Stimulated activated CD8-positive, alpha-beta memory T cell treated with anti-CD3 and anti-CD28 coated beads, Interleukin-12 subunit alpha, Interleukin-12 subunit beta, amount 100 ng/mL, for 24 hours (primary cell): ENCODE measurements around the gene OPRD1.

Experiments
- DNase-seq: peaks from one replicate; pipeline ENCODE4 v3.0.0-alpha.2; 2020; ENCODE audit errors: extremely low read depth

The OPRD1 gene

DNA sequence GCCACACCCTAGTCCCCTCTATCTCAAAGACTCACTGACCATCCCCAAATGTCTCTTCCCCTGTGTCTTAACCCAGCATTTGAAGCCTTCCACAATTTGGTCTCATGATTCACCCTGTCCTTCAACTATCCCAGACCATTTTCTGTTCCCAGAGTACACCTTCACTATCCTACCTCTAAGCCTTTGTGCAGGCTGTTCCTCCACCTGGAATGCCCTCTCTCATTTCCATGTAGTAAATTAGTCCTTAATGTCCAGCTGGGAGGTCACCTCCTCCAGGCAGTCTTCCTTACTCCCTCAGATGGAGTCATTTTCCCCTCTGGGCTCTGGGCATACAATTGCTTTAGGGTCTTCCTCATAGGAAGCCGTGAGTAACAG, 71.3 kb downstream of the OPRD1 start:
- no peak for DNase-seq

- DNase-seq: no peak
These were observed 73.5 kb downstream of the OPRD1 start for GRCh38 chr1:28885472-28885877.

DNA sequence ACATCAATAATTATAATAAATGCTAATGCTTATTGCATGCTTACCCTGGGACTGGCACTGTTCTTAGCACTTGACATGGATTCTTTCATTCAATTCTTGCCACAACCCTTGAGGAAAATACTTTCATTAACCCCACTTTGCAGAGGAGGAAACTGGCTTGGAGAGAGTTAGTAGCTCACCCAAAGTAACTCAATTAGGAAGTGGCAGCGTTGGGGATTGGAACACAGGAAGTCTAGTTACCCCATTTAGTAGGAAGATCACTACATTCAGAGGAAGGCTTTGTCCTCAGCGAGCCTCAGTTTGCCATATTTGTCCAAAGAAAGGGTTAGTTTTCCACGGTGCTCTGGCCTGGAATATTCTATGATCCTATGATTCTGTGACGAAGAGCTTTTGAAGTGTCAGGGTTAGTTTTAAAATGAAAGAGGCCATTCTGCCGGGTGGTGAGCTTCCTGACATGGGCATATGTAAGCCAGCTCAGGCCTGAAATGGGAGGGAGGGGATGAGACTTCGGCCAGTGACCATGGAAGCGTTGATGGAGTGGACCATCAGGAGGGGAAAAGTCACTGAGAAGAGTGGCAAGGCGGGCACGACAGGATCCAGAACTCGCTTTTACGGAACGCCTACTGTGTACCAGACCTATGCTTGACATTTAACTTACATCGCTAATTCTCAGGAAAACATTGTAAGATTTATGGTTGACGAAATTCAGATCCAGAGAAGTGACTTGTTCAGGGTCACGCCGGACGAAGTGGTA, 74.2 kb downstream of the OPRD1 start:
- DNase-seq: no peak

GRCh38 chr1:28886731-28887418, 74.9 kb downstream of the OPRD1 start:
- DNase-seq: peak; percentile 66

DNA sequence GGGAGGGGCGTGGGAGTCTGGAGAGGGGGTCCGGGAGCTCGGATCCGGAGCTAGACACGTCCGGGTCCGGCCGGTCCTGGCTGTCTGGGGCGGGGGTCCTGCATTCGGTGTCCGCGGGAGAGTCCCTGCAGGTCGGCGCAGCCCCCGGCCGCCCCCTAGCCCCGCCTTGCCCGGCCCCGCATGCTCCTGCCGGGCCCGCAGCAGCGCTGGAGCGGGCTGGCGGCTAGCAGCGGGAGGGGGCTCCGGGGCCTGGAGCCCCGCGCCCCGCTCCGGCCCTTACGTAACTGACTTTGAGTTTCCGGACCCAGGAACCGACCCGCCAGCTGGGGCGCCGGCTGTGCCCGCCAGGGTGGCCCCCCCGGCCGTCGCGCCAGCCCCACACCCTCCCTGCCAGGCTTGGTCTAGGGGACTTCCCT, 75.5 kb downstream of the OPRD1 start:
- DNase-seq: no peak

DNA sequence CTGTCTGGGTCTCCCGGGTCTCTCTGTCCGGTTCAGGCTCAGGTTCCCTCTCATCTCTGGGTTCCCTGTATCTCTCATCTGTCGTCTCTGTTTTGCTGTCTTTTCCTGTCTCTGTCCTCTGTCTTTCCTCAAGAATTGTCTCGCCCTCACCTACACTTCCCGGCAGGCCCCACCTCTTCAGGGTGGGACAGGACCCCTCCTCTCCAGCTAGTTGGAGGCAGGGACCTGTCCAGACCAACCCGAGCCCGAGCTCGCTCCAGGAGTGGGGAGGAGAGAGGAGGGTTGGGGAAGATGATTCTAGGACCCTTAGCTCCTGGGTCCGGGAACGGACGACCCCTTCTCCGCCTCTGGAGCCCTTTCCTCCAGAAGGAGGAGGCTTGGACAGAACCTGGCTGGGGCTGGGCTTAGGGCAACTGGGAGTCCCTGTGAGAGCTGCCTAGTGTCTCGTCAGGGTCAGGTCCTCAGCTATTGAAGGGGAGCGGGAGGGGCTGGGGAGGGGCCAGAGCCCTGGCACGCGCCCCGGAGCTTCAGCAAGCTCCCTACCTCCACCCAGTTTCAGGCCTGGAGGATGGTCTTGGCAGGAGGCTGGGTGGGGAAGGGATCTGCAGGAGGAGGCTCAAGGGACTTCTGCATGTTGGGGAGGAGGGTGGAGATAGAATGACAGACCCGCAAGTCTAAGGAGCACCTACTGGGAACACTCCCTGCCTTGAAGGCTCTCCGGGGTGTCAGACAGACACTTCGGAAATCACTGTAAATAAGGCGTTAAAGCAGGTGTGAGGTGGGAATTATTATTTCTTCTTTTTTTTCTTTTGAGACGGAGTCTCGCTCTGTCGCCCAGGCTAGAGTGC, 76.1 kb downstream of the OPRD1 start:
- DNase-seq: no peak

- DNase-seq: no peak
These were observed 76.9 kb downstream of the OPRD1 start for GRCh38 chr1:28888915-28889314.

DNA sequence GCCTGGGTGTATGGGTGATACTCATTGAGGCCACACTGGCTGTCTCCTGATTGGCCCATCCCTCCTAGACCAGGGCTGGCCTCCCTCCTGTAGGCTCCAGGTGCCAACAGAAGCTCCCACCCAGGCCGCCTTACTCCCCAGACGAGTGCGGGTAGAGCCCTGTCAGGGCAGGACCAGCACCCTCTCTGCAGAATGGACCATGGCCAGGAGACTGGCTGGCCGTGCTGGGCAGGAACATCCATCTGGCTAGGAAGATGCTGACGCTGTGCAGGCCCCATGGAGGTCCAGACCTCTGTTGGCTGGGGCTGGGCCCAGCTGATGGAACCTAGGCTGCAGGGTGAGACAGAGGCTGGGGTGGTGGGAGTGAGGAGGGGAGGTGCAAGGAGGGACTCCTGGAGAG, 77.4 kb downstream of the OPRD1 start:
- no peak for DNase-seq

- DNase-seq: no peak
These were observed 78.5 kb downstream of the OPRD1 start for GRCh38 chr1:28890435-28890834.

DNA sequence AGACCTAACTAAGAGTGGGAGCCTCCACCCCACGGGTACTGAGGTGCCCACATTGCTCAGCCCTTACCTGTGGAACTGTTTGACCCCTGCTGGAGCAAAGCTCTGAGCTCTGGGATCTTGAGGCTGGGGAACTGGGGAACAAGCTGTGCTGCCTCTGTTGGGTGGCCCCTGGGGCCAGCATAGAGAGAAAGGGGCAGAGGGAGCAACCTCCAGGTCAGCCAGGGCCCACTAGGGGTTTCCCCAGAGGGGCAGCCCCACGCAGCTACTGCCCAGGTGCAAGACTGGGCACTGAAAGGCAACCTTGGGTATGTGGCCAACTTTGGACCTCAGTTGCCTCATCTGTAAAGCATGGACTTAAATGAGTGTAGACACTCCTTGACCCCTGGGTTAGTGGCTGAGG, 78.9 kb downstream of the OPRD1 start:
- no peak for DNase-seq

DNA sequence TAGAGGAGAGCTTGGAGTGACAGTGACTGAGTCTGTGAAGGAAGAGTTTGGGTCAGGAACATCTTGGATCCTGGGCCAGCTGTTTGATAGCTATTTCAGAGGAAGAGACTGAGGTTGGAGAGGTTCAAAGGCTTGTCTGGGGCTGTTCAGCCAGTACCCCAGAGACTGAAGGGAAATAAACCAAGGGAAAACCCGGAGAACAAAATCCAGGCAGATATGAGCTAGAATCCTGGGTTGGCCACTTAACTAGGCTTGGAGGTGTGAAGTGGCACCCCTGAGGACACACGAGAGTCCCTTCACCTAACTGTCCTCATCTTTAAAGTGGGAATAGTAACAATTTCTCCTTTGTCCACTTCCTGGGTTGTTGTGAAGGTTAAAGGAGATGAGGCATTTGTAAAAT, 79.3 kb downstream of the OPRD1 start:
- DNase-seq: no peak

GRCh38 chr1:28893403-28894102, 81.6 kb downstream of the OPRD1 start:
- no peak for DNase-seq

DNA sequence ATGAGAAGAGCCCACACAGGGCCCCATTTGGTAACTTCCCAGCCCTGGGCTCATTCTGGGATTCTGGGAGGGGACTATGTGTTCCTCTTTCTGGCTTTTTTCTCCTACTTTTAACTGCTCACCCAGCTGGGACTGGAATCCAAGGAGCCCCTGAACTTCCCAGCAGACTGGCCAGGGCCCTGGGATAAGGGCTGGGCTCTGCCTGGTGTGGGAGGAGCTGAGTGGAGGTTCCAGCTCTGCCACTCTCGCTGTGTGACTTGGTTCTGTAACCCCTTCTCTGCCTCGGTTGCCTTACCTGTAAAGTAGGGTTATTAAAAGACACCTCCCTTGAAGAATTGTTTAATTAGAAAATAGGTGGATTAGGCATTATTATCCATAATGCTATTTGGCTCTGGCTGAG, 82.8 kb downstream of the OPRD1 start:
- DNase-seq: no peak

DNA sequence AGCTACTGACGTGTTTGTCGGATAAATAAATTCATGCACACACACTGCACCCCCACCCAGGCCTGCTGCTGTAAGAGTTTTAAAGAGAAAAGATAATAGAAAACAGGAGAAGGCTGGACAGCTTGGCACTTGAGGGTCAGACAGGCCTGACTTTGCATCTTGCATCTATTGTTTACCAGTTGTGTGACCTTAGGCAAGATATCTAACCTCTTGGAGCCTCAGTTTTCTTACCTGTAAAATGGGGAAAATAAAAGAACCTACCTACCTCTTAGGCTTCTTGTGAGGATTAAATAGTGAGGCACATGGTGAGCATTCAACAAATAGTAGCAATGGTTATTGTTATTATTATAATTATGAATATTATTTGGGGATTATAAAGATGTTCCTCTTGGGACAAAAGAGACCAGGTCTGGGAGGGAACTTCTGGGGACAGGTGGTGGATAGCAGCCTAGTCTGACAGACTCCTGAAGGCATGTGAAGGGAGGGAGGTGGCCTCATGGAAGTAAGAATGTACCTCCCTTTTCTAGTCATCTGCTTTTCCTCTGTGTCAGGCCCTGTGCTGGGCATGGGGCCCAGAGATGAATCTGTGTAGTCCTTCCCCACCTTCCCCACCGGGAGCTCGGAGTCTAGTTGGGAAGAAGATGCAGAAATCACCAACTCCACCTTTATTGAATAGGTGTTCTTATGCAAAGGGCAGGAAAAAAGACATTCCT, 84.1 kb downstream of the OPRD1 start:
- no peak for DNase-seq

GRCh38 chr1:28896609-28896986, 84.6 kb downstream of the OPRD1 start:
- DNase-seq: no peak

GRCh38 chr1:28897789-28898188, 85.8 kb downstream of the OPRD1 start:
- no peak for DNase-seq

- no peak for DNase-seq
These were observed 86.5 kb downstream of the OPRD1 start for GRCh38 chr1:28898405-28898881.

- DNase-seq: no peak
These were observed 87.3 kb downstream of the OPRD1 start for GRCh38 chr1:28899267-28899666.

DNA sequence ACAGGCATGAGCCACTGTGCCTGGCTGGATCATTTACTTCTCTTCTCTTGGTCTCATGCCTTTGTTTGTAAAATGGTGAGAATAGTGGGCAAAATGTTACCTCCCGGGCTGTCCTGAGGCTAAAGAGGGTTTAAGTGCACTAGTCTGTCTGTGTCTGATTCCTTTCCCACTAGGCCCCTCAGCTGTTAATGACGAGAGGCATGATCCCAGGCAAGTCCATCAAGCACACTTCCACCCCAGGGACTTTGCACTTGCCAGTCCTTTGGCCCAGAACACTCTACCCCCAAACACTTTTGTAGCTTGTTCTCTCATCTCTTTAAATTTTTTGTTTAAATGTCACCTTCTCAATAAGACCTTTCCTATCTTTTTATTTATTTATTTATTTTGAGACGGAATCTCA, 88.6 kb downstream of the OPRD1 start:
- DNase-seq: no peak

DNA sequence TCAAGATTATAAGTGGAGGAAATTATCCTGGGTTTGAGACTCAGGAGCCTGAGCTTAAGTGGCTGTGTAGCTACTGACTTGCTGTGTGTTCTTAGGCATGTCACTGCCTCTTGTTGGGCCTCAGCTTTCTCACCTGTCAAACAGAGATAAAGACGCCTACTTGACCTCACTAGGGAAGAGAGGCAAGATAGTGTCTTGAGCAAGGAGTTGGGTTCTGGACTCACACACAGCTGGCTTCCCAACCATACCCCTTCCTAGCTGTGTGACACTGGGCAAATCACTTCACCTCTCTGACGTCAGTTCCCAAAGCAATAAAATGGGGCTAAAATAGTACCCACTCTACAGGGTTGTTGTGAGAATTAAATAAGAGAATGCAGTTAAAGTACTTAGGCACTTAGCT, 90.8 kb downstream of the OPRD1 start:
- DNase-seq: no peak

DNA sequence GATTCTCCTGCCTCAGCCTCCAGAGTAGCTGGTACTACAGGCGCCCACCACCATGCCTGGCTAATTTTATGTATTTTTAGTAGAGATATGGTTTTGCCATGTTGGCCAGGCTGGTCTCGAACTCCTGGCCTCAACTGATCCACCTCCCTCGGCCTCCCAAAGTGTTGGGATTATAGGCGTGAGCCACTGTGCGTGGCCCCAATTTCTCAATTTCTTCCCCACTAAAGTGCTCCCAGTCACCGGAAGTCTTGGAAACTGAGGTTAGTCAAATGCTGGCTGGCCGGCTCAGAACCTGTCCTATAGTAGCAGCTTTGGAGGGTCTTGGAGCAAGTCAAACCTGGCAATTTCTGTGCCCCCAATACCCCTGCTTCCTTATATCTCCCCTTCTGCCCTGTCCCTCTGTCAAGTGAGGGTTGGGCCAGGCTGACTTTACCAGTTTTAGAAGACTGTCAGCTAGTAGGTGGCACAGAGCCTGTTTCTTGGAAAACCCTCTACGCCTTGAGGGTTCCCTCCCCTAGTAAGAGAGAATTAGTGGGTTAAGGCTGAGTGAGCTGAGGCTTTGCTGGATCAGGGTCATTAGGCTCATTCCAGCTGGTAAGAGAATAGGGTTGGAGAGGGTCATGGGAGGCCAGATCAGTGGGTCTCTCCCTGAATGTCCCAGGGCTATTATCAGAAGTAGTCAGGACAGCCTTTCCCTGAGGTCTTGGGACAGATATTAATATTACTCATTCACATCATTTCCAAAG, 94.1 kb downstream of the OPRD1 start:
- DNase-seq: no peak
